GM06990 (cell line): ENCODE data around the gene CXCL16.

ENCODE experiments used
- DNase-seq: peaks from one replicate; pipeline ENCODE4 v3.0.0-alpha.2; 2011; ENCODE audit not compliant: insufficient read length; ENCODE audit errors: extremely low read depth
- H3K27me3 ChIP-seq: replicated peaks from 2 replicates; pipeline ENCODE4 v1.6.0; 2011; ENCODE audit warnings: low read length; ENCODE audit not compliant: control insufficient read depth, insufficient read depth
- H3K36me3 ChIP-seq: 2 replicates; pipeline ENCODE4 v1.5.1; 2011; ENCODE audit warnings: low read length; ENCODE audit not compliant: control insufficient read depth, insufficient read depth
- H3K4me3 ChIP-seq: replicated peaks from 2 replicates; pipeline ENCODE4 v1.5.1; 2011; ENCODE audit warnings: low read depth, mild to moderate bottlenecking, control low read depth, low read length
- TF ChIP-seq, protein P1 (sequence below): IDR thresholded peaks from 2 replicates; pipeline ENCODE4 v1.5.1; 2011; ENCODE audit warnings: low read length, control low read depth, mild to moderate bottlenecking, inconsistent platforms; ENCODE audit not compliant: insufficient read depth, poor library complexity, severe bottlenecking

Gene CXCL16

DNA sequence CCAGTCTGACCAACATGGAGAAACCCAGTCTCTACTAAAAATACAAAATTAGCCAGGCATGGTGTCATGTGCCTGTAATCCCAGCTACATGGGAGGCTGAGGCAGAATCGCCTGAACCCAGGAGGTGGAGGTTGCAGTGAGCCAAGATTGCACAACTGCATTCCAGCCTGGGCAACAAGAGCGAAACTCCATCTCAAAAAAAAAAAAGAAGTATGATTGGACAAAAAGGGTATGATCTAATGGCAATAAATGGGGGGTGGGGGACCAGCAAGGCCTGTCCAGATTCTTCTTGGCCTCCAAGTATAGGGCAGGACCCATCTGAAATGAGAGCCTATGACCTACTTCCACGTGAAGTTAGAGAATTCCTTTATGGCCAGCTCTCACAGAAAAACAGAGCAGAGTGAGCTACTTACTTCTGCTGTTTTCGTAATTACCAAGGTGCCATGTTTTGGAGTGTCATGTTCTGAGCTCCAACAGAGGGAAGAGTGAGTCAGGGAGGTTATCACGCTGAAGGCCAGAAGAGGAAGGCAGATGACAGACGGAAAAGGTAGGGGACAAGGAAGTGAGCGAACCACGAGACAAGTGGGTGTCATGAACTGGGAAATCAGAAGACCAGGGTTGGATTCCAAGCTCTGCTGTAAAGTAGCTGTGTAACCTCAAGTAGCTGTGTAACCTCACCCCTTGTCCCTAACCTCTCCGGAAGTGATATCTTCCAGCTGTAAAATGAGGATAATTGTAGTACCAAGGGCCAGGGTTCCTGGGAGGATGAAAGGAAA lies 3.7 kb downstream of the CXCL16 start:
- Histone ChIP-seq H3K4me3 (no peak overlapping the region), H3K27me3 (no peaks in the 10 kb centered on the region; the same call in 1 of the 2 replicates), H3K36me3 (no peaks in the 10 kb centered on the region)
- TF ChIP-seq, protein P1, sequence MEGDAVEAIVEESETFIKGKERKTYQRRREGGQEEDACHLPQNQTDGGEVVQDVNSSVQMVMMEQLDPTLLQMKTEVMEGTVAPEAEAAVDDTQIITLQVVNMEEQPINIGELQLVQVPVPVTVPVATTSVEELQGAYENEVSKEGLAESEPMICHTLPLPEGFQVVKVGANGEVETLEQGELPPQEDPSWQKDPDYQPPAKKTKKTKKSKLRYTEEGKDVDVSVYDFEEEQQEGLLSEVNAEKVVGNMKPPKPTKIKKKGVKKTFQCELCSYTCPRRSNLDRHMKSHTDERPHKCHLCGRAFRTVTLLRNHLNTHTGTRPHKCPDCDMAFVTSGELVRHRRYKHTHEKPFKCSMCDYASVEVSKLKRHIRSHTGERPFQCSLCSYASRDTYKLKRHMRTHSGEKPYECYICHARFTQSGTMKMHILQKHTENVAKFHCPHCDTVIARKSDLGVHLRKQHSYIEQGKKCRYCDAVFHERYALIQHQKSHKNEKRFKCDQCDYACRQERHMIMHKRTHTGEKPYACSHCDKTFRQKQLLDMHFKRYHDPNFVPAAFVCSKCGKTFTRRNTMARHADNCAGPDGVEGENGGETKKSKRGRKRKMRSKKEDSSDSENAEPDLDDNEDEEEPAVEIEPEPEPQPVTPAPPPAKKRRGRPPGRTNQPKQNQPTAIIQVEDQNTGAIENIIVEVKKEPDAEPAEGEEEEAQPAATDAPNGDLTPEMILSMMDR: no peak
- DNase-seq: no peak

DNA sequence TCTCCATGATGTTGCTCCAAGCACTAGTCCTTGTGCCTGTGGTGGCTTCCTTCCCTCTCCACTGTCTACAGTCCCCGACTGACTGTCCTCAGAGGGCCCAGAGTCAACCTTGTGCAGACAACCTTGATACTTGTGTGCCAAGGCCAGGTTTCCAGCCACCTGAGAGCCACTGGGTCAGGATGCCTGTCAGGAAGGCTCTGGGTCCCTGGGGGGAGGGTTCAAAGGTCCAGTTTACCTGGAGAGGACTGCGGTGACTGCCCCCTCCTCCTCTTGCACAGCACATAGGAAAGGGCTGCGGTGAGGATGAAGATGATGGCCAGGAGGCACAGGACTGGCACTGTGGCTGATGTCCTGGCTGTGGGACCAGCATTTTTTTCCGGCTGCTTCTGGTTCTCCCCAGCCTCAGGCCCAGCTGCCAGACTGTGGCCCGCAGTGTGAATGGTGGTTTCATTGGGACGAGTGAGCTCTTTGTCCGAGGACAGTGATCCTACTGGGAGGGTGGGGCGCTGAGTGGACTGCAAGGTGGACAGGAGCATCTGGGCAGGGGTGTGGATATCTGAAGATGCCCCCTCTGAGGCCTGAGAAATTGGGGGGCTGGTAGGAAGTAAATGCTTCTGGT lies 4.8 kb downstream of the CXCL16 start:
- no peaks in the 10 kb centered on the region for H3K36me3 ChIP-seq
- no peaks in the 10 kb centered on the region; the same call in 1 of the 2 replicates for H3K27me3 ChIP-seq
- TF ChIP-seq, protein P1: no peak
- no peak overlapping the region for H3K4me3 ChIP-seq
- DNase-seq: no peak

DNA sequence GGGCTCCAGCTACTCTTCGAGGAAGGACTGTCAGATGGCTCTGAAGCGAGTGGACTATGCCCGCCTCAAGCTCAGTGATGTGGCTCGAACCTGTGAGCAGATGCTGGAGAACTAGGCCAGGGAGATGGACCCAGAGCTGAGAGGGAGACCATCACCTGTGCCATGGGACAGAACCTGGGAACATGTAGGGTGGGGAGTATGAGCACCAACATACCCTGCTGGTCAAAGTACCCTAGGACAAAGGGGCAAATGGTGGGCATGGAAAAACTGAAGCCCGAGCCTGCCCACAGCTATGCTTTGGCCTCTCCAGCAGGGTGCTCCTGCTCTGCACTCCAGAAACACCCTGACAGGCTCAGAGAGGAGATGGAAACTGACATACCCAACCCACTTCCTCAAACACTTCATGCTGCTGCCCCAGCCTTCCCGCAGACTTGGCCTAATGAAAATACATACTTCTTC lies 6.6 kb downstream of the CXCL16 start:
- H3K4me3 ChIP-seq: no peak overlapping the region
- TF ChIP-seq, protein P1: peak; percentile 59
- H3K36me3 ChIP-seq: no peaks in the 10 kb centered on the region
- no peak for DNase-seq
- H3K27me3 ChIP-seq: no peaks in the 10 kb centered on the region

DNA sequence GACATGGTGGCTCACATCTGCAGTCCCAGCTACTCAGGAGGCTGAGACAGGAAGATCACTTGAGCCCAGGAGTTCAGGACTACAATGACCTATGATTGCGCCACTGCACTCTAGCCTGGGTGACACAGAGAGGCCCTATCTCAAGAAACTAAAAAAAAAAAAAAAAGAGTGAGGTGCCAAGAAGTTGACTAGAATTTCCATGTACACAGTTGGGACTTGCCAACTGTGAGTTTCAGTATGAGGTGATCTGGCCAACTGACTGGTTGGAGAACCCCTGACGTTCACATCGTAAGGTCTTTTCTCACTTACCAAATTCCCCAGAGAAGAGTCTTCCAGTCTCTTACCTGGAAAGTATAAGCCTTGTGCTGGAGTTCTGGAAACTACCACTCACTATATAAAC lies 11.6 kb downstream of the CXCL16 start:
- Histone ChIP-seq H3K4me3 (no peak overlapping the region), H3K27me3 (no peaks in the 10 kb centered on the region), H3K36me3 (no peaks in the 10 kb centered on the region)
- DNase-seq: no peak
- TF ChIP-seq, protein P1: no peak

DNA sequence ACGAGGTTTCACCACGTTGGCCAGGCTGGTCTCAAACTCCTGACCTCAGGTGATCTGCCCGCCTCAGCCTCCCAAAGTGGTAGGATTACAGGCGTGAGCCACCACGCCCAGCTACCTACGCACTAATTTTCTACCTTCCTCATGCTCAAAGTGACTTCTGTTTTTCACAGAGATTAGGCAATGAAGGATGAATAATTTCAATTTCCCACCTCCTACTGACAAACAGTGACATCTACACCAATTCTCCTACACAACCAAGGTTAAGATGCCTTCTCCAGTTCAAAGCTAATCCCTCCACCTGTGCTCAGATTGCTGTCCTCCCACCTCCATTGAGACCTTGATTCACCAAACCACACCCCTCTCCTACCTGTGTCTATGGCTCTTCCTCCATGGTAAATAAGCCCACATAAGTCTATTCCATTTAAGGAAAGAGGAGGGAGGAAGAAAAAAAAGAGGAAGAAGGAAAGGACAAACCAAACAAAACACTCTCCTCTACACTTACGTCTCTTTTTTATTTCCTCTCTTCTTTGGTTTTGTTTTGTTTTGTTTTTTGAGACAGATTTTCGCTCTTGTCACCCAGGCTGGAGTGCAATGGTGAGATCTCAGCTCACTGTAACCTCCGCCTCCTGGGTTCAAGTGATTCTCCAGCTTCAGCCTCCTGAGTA lies 13.9 kb downstream of the CXCL16 start:
- H3K36me3 ChIP-seq: no peaks in the 10 kb centered on the region
- DNase-seq: no peak
- TF ChIP-seq, protein P1: no peak
- no peak overlapping the region for H3K4me3 ChIP-seq
- H3K27me3 ChIP-seq: no peaks in the 10 kb centered on the region
